K562 (cell line): ENCODE measurements around the gene HIVEP3. TPM values are rescaled to one million over a fixed set of nuclear protein-coding genes. Genes with fewer than 3 reads are reported as not detected.

Experiments used
- ATAC-seq: fragments of 200-7000 bp; cut with Tn5 transposase; 3 replicates; pipeline ENCODE4 v1.9.1; 2020; ENCODE audit warnings: moderate library complexity
- BruUV-seq: library from RNA; stranded (reverse); fragments of 400-500 nt; replicated peaks from 2 replicates; lab custom pipeline; 2021; lab: Mats Ljungman, UMichigan
- CTCF ChIA-PET: fragments of 300-600 bp; formaldehyde crosslinking; extraction: SDS; loops from one replicate; lab custom pipeline; 2021; ENCODE audit warnings: low intra/inter-chr PET ratio; lab: Yijun Ruan, JAX
- POLR2A ChIA-PET: fragments of 300-600, 350-650 bp; sonication (Branson Sonifier 250); formaldehyde crosslinking; extraction: SDS; loops from one replicate; lab custom pipeline; 2021; ENCODE audit warnings: antibody characterized with exemption, inconsistent platforms; lab: Yijun Ruan, JAX
- DNase-seq, 4 experiments: peaks; one replicate each; pipeline versions ENCODE4 v3.0.0 to v3.0.0-alpha.2; 2011 to 2018; ENCODE audit warnings: low spot score in 3 of 4, mixed read lengths in 3 of 4; ENCODE audit errors: extremely low read depth in 1 of 4
- FAIRE-seq: peaks from 2 replicates; lab custom pipeline; 2011; peaks lifted over from hg19 to GRCh38; lab: Jason Lieb, UNC
- H2AFZ ChIP-seq: 2 replicates; pipeline ENCODE4 v1.6.0; 2011; ENCODE audit warnings: low read depth, low read length, control low read depth, inconsistent platforms
- H3K27ac ChIP-seq: fragments of 200-600 bp; 3 replicates; pipeline ENCODE4 v1.8.0; 2011; ENCODE audit warnings: low read depth, mild to moderate bottlenecking, control low read depth, inconsistent platforms, low read length, moderate library complexity, mixed read lengths; ENCODE audit errors: extremely low read depth
- H3K27me3 ChIP-seq, 2 experiments: fragments of 300-600 bp in 1 of 2; 2 replicates in 1 of 2; 3 replicates in 1 of 2; pipeline versions ENCODE4 v1.6.0 to v1.8.0; 2011; ENCODE audit warnings: inconsistent platforms in 2 of 2, low read length in 2 of 2, mild to moderate bottlenecking in 1 of 2, mixed read lengths in 1 of 2, moderate library complexity in 1 of 2; ENCODE audit not compliant: control insufficient read depth in 2 of 2, insufficient read depth in 2 of 2
- H3K36me3 ChIP-seq: fragments of 300-600 bp; 3 replicates; pipeline ENCODE4 v1.8.0; 2011; ENCODE audit warnings: mild to moderate bottlenecking, low read length, inconsistent platforms; ENCODE audit not compliant: control insufficient read depth, insufficient read depth
- H3K4me1 ChIP-seq, 2 experiments: fragments of 200-600 bp in 1 of 2; replicated peaks in 1 of 2; 2 replicates in 1 of 2; 3 replicates in 1 of 2; pipeline versions ENCODE4 v1.5.1 to v1.8.0; 2011; ENCODE audit warnings: inconsistent platforms in 2 of 2, low read length in 2 of 2, mild to moderate bottlenecking in 1 of 2, mixed read lengths in 1 of 2, moderate library complexity in 1 of 2; ENCODE audit not compliant: control insufficient read depth in 2 of 2, insufficient read depth in 2 of 2
- H3K4me2 ChIP-seq: 2 replicates; pipeline ENCODE4 v1.6.1; 2011; ENCODE audit warnings: low read length, control low read depth, inconsistent platforms, mixed read lengths; ENCODE audit not compliant: insufficient read depth
- H3K4me3 ChIP-seq: fragments of 200-600 bp; sonication (generic), shearing (Covaris generic); 2 replicates; pipeline ENCODE4 v1.5.1; 2016; ENCODE audit warnings: control low read depth, inconsistent platforms
- H3K79me2 ChIP-seq: fragments of 200-600 bp; 3 replicates; pipeline ENCODE4 v1.8.0; 2011; ENCODE audit warnings: low read length, inconsistent platforms; ENCODE audit not compliant: control insufficient read depth, insufficient read depth
- H3K9ac ChIP-seq, 2 experiments: 2 replicates each; pipeline versions ENCODE4 v1.6.0 to v1.6.1; 2011; ENCODE audit warnings: low read depth in 2 of 2, low read length in 2 of 2, control low read depth in 1 of 2, inconsistent platforms in 1 of 2, mild to moderate bottlenecking in 1 of 2, mixed read lengths in 1 of 2; ENCODE audit not compliant: insufficient read depth in 1 of 2
- H3K9me1 ChIP-seq: one replicate; pipeline ENCODE4 v1.6.0; 2011; ENCODE audit warnings: inconsistent platforms, mild to moderate bottlenecking, low read length, moderate library complexity; ENCODE audit not compliant: control insufficient read depth, insufficient read depth
- H3K9me3 ChIP-seq: replicated peaks from 2 replicates; pipeline ENCODE4 v1.5.1; 2011; ENCODE audit warnings: low read depth, low read length, inconsistent platforms; ENCODE audit not compliant: control insufficient read depth, insufficient read depth
- H4K20me1 ChIP-seq: replicated peaks from 2 replicates; pipeline ENCODE4 v1.6.1; 2011; ENCODE audit warnings: low read length, inconsistent platforms, mixed read lengths; ENCODE audit not compliant: control insufficient read depth, insufficient read depth
- ARNT ChIP-seq, 2 experiments: fragments of 450-650 bp; IDR thresholded peaks; 2 replicates each; pipeline ENCODE4 v1.6.1; 2016; ENCODE audit warnings: mild to moderate bottlenecking in 1 of 2
- NONO ChIP-seq, 2 experiments: fragments of 200-400 bp in 1 of 2; fragments of 450-650 bp in 1 of 2; formaldehyde crosslinking in 1 of 2; IDR thresholded peaks; 2 replicates each; pipeline ENCODE4 v1.6.1; 2017; ENCODE audit warnings: low read depth in 2 of 2, mild to moderate bottlenecking in 2 of 2, moderate library complexity in 2 of 2, low read length in 1 of 2
- SMAD1 ChIP-seq: fragments of 150-350 bp; IDR thresholded peaks from 2 replicates; pipeline ENCODE4 v1.6.1; 2014; ENCODE audit warnings: low read length, low read depth; ENCODE audit not compliant: partially characterized antibody
- TAF7 ChIP-seq: fragments of 450-650 bp; IDR thresholded peaks from 2 replicates; pipeline ENCODE4 v1.6.1; 2016; ENCODE audit warnings: missing genetic modification characterization, missing compliant biosample characterization
- ZNF408 ChIP-seq: fragments of 250-450 bp; sonication (Bioruptor Pico); IDR thresholded peaks from 2 replicates; pipeline ENCODE4 v1.4.0; 2020; ENCODE audit warnings: low read depth, mild to moderate bottlenecking, moderate library complexity
- WGBS: fragments of 100-300 bp; shearing (Covaris generic); methylation state at CpG from one replicate; pipeline ENCODE4 v1.1.6; 2016; ENCODE audit warnings: low coverage, mixed read lengths; ENCODE audit not compliant: insufficient coverage; ENCODE audit errors: missing lambda C conversion rate; 5-methylcytosine and 5-hydroxymethylcytosine counted together
- in situ Hi-C: fragments of 300-500 bp; cut with MboI; formaldehyde crosslinking; loops from 4 replicates; pipeline ENCODE4 v1.15.0; 2018; ENCODE audit warnings: inconsistent platforms, mixed read lengths
- intact Hi-C: fragments of 100-400 bp; cut with micrococcal nuclease; formaldehyde crosslinking; loops from 2 replicates; pipeline ENCODE4 v1.14.2; 2022
- polyA plus RNA-seq, 8 experiments: library from polyadenylated mRNA; depleted of rRNA in 4 of 8; stranded (reverse) in 5 of 8; unstranded in 3 of 8; fragments of >200 nt; fragmentation: Nextera tagmentation in 2 of 8; fragmentation: Illumina TruSeq in 1 of 8; extraction: Ambion mirVana in 2 of 8; extraction: Trizol in 1 of 8; gene quantifications; 2 replicates each; pipeline versions ENCODE4 v1.2.1 to v1.2.3, GENCODE V29; 2011 to 2014; ENCODE audit warnings: inconsistent platforms in 1 of 8, missing spikeins in 1 of 8
- total RNA-seq, 7 experiments: library from RNA; depleted of rRNA in 6 of 7; stranded (reverse); fragments of >200 nt in 6 of 7; fragmentation: Illumina TruSeq in 2 of 7; extraction: Trizol in 2 of 7; gene quantifications; 2 replicates each; pipeline versions ENCODE4 v1.2.1 to v1.2.3, GENCODE V29; 2011 to 2021; ENCODE audit warnings: low replicate concordance in 1 of 7
- TF ChIP-seq, protein P1 (sequence below): fragments of 450-650 bp; formaldehyde crosslinking; IDR thresholded peaks from 2 replicates; pipeline ENCODE4 v1.4.0; 2020; ENCODE audit warnings: mild to moderate bottlenecking, mixed read lengths
- TF ChIP-seq, protein P2 (sequence below): fragments of 450-650 bp; IDR thresholded peaks from 2 replicates; pipeline ENCODE4 v1.6.1; 2018; ENCODE audit not compliant: partially characterized antibody
- TF ChIP-seq, protein P3 (sequence below): IDR thresholded peaks from 2 replicates; pipeline ENCODE4 v1.6.1; 2011; ENCODE audit not compliant: insufficient read length; ENCODE audit errors: extremely low read depth
- TF ChIP-seq, protein P4 (sequence below): fragments of 250-450 bp; sonication (Bioruptor Pico); IDR thresholded peaks from 2 replicates; pipeline ENCODE4 v1.9.0; 2021; ENCODE audit warnings: mild to moderate bottlenecking, inconsistent platforms

Gene HIVEP3
- total and polyA plus RNA-seq, 9 of the 15 experiments (the other 6 are each of a cell fraction or from before 2014, with no cell fraction given), result 0.09 to 0.58 (median 0.34) TPM; not detected in 1

DNA sequence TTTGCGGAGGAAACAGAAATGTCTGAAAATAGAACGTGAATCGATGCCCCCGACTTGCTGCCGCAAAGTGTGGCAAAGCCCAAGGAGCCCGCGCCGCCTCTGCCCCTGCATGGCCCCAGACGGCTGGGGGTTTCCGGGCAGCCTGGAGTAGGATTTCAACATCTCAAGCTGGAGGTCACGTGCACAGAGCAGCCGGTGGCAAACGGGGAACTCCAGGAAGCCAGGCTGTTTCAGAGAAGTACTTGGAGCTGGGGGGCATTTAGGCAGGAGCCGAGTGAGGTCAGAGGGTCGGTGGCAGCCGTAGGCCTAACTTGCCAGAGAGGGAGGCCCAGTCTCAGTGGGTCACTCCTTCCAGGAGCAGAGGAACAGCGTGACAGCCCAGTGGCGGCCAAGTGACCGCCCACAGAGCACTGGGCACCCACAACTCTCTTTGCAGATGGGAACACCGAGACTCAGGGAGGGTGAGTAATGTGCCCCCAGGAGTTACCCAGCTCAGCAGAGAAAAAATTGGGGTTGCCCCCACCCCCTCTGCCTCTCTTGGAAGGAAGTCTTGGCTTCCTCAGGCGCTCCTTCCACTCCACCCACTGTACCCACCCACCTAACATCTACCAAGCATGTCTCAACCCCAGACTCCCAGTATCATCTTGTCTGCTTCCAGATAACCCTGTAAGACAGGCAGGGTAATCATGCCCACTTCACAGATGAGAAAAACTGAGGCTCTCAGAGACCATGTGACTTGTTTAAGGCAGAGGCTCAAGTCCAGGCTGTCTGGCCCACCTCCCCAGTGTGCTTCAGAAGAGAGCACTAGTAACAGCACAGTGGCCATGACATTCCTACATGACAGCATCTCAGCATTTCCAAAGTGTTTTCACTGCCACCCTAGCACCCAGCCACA lies 179.4 kb downstream of the HIVEP3 start (continued):
- TF ChIP-seq, protein P1, sequence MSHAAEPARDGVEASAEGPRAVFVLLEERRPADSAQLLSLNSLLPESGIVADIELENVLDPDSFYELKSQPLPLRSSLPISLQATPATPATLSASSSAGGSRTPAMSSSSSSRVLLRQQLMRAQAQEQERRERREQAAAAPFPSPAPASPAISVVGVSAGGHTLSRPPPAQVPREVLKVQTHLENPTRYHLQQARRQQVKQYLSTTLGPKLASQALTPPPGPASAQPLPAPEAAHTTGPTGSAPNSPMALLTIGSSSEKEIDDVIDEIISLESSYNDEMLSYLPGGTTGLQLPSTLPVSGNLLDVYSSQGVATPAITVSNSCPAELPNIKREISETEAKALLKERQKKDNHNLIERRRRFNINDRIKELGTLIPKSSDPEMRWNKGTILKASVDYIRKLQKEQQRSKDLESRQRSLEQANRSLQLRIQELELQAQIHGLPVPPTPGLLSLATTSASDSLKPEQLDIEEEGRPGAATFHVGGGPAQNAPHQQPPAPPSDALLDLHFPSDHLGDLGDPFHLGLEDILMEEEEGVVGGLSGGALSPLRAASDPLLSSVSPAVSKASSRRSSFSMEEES (CRISPR knock-in tag), result peak; percentile 58
- TF ChIP-seq, all 486 proteins: peak for 15

DNA sequence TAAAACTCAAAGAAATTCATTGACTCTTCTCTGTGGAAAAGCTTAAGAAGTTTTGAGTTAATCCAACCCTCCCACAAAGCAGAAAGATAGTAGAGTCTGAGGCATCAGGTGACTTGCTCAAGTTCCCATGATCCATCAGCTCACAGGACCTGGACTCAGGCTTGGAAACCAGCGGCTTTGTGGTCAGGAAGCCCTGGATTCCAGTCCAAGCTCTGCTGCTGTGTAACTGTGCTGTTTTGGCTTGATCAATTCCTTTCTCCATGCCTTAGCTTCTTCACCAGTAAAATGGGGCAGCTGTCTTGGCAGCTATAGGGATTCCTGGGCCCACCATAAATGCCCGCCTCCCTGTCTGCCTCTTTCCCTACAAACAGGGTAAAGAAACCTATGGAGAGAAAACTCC lies 180.2 kb downstream of the HIVEP3 start:
- H3K27me3 ChIP-seq, result peaks cover 1 to 62% of the 10 kb centered on the region in 2 experiments
- in situ Hi-C loops, result no loop called here
- no peaks in the 10 kb centered on the region for H3K36me3 ChIP-seq
- no peaks in the 10 kb centered on the region for H4K20me1 ChIP-seq
- H3K4me1 ChIP-seq, result peaks cover 0 to 4% of the 10 kb centered on the region in 2 experiments; a peak in 2 of 5 replicates
- ATAC-seq (no peak), DNase-seq (no peak), FAIRE-seq (no peak)
- no peak overlapping the region for H3K4me2 ChIP-seq
- CTCF ChIA-PET, result no interaction called here
- WGBS, result 13% methylated on average over 2 of the region's 2 CpGs
- POLR2A ChIA-PET, result no interaction called here
- H3K9ac ChIP-seq, result no peak overlapping the region
- no peak overlapping the region for H3K4me3 ChIP-seq
- H3K79me2 ChIP-seq, result no peaks in the 10 kb centered on the region
- H3K27ac ChIP-seq, result no peak overlapping the region
- no peak overlapping the region for H2AFZ ChIP-seq
- H3K9me3 ChIP-seq, result no peaks in the 10 kb centered on the region
- peaks cover 3% of the 10 kb centered on the region for H3K9me1 ChIP-seq
- no TSS peak for BruUV-seq
- intact Hi-C loops, result no loop called here
- TF ChIP-seq, protein P2, sequence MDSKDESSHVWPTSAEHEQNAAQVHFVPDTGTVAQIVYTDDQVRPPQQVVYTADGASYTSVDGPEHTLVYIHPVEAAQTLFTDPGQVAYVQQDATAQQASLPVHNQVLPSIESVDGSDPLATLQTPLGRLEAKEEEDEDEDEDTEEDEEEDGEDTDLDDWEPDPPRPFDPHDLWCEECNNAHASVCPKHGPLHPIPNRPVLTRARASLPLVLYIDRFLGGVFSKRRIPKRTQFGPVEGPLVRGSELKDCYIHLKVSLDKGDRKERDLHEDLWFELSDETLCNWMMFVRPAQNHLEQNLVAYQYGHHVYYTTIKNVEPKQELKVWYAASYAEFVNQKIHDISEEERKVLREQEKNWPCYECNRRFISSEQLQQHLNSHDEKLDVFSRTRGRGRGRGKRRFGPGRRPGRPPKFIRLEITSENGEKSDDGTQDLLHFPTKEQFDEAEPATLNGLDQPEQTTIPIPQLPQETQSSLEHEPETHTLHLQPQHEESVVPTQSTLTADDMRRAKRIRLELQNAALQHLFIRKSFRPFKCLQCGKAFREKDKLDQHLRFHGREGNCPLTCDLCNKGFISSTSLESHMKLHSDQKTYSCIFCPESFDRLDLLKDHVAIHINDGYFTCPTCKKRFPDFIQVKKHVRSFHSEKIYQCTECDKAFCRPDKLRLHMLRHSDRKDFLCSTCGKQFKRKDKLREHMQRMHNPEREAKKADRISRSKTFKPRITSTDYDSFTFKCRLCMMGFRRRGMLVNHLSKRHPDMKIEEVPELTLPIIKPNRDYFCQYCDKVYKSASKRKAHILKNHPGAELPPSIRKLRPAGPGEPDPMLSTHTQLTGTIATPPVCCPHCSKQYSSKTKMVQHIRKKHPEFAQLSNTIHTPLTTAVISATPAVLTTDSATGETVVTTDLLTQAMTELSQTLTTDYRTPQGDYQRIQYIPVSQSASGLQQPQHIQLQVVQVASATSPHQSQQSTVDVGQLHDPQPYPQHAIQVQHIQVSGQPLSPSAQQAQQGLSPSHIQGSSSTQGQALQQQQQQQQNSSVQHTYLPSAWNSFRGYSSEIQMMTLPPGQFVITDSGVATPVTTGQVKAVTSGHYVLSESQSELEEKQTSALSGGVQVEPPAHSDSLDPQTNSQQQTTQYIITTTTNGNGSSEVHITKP, result peak; percentile 67
- TF ChIP-seq ARNT (IDR thresholded peaks at IDR 0.05) (no peak), ZNF408 (CRISPR knock-in tag) (no peak), SMAD1 (no peak), NONO (IDR thresholded peaks at IDR 0.05; ENCODE audit: low read depth in 2 of 2, low read length in 1 of 2) (no peak), TAF7 (tag) (no peak)
- TF ChIP-seq, protein P3, sequence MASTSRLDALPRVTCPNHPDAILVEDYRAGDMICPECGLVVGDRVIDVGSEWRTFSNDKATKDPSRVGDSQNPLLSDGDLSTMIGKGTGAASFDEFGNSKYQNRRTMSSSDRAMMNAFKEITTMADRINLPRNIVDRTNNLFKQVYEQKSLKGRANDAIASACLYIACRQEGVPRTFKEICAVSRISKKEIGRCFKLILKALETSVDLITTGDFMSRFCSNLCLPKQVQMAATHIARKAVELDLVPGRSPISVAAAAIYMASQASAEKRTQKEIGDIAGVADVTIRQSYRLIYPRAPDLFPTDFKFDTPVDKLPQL, result no peak
- TF ChIP-seq, protein P4, sequence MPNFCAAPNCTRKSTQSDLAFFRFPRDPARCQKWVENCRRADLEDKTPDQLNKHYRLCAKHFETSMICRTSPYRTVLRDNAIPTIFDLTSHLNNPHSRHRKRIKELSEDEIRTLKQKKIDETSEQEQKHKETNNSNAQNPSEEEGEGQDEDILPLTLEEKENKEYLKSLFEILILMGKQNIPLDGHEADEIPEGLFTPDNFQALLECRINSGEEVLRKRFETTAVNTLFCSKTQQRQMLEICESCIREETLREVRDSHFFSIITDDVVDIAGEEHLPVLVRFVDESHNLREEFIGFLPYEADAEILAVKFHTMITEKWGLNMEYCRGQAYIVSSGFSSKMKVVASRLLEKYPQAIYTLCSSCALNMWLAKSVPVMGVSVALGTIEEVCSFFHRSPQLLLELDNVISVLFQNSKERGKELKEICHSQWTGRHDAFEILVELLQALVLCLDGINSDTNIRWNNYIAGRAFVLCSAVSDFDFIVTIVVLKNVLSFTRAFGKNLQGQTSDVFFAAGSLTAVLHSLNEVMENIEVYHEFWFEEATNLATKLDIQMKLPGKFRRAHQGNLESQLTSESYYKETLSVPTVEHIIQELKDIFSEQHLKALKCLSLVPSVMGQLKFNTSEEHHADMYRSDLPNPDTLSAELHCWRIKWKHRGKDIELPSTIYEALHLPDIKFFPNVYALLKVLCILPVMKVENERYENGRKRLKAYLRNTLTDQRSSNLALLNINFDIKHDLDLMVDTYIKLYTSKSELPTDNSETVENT, result no peak
